Raji (cell line): ENCODE results near the gene ADCY4.

Source experiments
- POLR2A ChIP-seq: IDR thresholded peaks from 2 replicates; pipeline ENCODE4 v1.6.1; 2011; ENCODE audit warnings: low read depth, low read length, control low read depth; ENCODE audit not compliant: insufficient read depth

Gene ADCY4

DNA sequence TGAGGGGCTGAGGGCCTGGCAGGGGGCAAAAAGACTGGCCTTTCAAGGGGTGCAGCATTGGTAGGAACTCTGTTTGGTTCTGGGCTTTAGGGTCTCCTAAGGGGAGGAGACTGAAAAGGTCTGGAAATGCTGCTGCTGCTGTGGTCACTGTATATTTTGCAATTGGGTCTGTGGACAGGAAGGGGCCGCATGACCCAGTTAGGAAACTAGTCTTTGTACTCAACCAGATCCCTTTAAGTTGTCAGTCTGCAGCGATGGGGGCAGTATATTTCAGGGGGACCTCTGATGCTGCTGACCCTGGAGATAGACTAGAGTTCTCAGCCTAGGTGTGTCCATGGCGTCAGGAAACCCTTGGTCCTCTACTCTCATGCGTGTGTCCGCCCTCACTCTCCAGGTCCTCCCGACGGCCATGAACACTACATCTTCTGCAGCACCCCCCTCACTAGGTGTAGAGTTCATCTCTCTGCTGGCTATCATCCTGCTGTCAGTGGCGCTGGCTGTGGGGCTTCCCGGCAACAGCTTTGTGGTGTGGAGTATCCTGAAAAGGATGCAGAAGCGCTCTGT lies 19.5 kb downstream of the ADCY4 start:
- no peak for TF ChIP-seq POLR2A

- TF ChIP-seq POLR2A, result no peak
Measured at GRCh38 chr14:24314377-24315193, 20.3 kb downstream of the ADCY4 start.

- TF ChIP-seq POLR2A, result no peak
Measured at GRCh38 chr14:24313913-24314312, 21.0 kb downstream of the ADCY4 start.

GRCh38 chr14:24312736-24313507 lies 21.9 kb downstream of the ADCY4 start:
- no peak for TF ChIP-seq POLR2A

DNA sequence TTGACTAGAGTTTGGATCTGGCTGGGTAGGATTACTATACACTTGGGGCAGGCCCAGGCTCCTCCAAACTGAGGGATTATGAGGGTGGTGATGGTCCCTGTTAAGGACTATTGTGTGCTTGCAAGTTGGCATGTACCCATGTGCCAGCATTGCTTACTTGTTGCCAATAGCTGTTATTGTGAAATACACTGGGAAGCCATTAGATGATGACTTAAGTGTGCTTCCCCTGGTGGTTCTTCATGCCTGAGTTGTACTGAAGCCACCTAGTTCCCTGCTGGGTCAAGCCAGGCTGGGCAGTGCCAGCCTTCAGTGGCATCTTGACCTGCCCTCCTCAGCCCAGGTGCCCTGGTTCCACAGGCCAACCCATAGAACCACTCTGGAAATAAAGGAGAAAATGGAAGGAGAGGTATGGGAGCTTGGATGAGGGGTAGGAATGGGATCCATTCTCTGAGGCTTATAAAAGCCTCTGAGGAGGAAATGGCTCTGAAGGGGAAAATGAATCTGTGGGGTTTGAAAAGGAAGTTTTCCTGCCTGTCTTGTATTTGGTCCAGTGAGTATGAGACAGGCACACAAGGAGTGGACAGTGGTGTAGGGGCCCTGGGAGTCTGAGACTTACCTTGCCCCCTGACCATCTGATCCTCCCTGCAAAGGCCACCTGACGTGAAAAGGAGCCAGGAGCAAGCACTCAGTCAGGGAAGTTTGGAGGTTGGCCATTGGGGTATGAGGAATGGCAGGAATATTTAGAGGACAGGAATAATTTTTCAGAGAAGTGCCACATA lies 22.8 kb downstream of the ADCY4 start:
- TF ChIP-seq POLR2A, result no peak

DNA sequence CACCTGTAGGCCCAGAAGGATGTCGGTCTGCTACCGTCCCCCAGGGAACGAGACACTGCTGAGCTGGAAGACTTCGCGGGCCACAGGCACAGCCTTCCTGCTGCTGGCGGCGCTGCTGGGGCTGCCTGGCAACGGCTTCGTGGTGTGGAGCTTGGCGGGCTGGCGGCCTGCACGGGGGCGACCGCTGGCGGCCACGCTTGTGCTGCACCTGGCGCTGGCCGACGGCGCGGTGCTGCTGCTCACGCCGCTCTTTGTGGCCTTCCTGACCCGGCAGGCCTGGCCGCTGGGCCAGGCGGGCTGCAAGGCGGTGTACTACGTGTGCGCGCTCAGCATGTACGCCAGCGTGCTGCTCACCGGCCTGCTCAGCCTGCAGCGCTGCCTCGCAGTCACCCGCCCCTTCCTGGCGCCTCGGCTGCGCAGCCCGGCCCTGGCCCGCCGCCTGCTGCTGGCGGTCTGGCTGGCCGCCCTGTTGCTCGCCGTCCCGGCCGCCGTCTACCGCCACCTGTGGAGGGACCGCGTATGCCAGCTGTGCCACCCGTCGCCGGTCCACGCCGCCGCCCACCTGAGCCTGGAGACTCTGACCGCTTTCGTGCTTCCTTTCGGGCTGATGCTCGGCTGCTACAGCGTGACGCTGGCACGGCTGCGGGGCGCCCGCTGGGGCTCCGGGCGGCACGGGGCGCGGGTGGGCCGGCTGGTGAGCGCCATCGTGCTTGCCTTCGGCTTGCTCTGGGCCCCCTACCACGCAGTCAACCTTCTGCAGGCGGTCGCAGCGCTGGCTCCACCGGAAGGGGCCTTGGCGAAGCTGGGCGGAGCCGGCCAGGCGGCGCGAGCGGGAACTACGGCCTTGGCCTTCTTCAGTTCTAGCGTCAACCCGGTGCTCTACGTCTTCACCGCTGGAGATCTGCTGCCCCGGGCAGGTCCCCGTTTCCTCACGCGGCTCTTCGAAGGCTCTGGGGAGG lies 23.9 kb downstream of the ADCY4 start, which contains the start of gene LTB4R:
TSS of gene LTB4R (plus strand) at position 857 of the 959 bp plus-strand sequence. CDS start 4,150 bp downstream, outside the sequence.
- no peak for TF ChIP-seq POLR2A

DNA sequence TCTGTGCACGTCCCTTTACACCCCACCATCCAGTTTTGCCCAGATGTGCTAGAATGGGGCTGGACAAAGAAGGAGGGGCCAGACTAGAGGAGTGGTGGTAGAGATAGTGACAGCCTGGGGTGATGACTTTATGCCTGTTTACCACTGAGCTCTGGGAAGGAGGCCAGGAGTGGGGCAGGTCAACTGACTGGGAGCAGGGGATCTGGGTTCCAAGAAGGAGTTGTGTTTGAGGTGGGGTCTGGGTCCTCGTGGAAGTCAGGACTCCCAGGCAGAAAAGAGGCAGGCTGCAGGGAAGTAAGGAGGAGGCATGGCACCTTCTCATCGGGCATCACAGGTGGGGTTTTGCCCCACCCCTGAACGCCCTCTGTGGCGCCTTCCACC lies 24.6 kb downstream of the ADCY4 start:
- no peak for TF ChIP-seq POLR2A

DNA sequence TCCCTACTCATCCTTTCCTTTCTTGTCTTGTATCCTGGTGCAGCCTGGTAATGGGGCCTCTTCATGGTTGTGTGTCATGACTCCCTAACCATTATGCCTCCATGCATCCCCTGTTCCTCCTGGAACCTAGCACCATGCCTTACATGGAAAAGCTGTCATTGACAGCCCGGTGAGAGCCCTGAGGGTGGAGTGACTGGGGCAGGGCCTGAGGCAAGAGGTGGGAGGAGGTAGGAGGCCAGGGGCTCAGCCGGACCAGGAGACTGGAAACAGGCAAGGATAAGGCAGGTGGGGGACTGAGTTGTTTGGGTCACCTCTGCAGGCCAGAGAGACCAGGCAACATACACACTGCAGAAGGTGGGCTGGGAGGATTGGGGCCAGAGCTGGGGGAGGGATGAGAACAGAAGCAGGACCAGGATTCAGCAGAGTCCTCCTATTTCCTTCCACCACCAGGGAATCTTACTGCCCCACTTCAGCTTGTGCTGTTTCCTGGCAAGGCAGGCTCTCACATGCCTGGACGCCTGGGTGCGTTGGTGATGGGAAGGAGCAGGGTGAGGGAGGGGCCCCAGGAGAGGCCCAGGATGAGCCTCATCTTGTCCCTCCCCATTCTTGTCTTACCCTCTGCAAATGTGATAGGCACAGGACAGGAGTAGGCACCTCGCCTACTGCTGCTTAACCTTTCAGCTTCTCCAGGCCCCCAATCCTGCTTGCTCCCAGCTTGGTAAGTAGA lies 25.2 kb downstream of the ADCY4 start, which contains the start of gene LTB4R2:
TSS of gene LTB4R2 (plus strand) at position 603 of the 727 bp plus-strand sequence. CDS start 525 bp downstream, outside the sequence.
- TF ChIP-seq POLR2A, result no peak

GRCh38 chr14:24308342-24309124 lies 26.3 kb downstream of the ADCY4 start:
- TF ChIP-seq POLR2A, result no peak

DNA sequence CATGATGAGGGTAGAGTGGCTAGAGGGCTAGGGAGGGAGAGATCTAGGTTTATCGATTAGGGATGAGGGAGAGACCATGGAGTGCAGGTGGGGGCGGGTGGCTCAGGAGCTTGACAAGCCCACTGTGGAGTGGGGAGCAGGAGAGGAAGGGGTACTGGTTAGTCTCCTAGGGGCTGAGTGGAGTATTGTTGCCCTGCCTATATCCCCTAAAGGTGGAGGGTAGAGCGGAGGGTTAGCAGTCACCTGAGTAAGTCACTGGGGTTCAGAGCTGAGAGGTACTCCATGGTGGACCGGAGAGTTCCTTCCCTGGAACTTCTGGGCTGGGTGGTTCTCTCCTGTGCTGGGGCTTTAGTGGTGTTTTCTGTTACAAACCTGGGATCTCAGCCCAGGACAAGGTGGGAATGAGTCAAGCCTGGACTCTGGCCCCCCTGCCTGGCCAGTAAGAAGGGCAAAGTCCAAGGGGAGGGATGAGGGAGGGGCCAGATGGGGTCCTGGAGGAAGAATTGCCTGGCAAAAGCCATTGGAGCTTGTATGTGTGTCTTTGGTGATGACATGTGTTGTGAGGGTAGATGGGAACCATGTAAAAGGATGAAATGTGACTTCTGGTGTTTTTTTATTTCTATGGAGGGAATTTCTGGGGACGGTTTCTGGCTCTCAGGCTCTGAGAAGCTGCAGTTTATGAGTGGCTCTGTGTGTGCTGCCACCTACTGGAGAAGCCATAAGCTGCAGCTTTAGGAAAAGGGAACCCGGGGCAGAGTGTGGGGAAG lies 27.1 kb downstream of the ADCY4 start, which contains the start of gene CIDEB:
TSS of gene CIDEB (minus strand) at position 403 of the 767 bp plus-strand sequence. CDS start at position 284, 119 bp downstream.
- TF ChIP-seq POLR2A, result no peak

DNA sequence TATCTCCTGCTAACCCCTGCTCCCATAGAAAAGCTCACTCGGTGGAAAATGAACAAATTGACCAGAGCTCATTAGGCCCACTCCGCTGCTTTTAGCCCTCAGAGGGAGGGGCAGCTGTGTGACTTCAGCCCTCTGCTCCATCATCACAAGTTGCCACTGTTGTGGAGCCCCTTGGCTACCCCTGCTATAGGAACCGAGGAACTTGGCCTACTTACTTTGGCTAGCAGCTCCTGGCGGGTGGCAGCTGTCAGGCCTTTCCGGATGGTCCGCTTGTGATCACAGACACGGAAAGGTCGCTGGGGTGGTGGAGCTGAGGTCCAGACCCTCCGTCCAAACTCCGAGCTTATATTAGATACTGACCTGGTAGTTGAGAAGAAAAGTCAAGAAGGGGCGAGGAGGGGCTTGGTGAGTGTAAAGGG lies 27.7 kb downstream of the ADCY4 start:
- TF ChIP-seq POLR2A, result no peak

DNA sequence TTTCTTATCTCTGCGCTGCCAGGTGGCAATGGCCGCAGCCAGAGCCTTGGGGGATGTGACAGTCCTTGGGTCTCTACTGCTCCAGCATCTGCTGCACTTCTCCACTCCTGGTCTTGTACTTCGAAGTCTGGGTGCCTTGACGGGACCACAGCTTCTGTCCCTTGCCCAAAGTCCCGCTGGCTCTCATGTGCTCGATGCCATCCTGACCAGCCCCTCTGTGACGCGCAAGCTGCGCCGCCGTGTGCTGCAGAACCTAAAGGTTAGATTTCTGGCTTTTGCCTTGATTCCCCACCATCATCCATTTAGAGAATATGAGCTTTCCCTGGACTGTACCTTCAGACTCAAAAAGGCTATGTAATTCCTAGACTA lies 30.9 kb downstream of the ADCY4 start:
- TF ChIP-seq POLR2A, result no peak
